HepG2 (cell line): ENCODE data around the gene DNM1. TPM values are rescaled to one million over a fixed set of nuclear protein-coding genes. Genes with fewer than 3 reads are reported as not detected.

ENCODE experiments used
- ATAC-seq: fragments of 200-7000 bp; cut with Tn5 transposase; 3 replicates; pipeline ENCODE4 v1.9.1; 2020; ENCODE audit warnings: mild to moderate bottlenecking, moderate library complexity
- BruUV-seq: library from RNA; stranded (reverse); fragments of 400-500 nt; replicated peaks from 2 replicates; lab custom pipeline; 2021; lab: Mats Ljungman, UMichigan
- CTCF ChIA-PET: fragments of 300-600 bp; formaldehyde crosslinking; extraction: SDS; loops from one replicate; lab custom pipeline; 2021; ENCODE audit warnings: low total read pairs, inconsistent platforms, low intra/inter-chr PET ratio; lab: Yijun Ruan, JAX
- POLR2A ChIA-PET: fragments of 350-600 bp; sonication (Branson Sonifier 250); formaldehyde crosslinking; loops from one replicate; lab custom pipeline; 2020; ENCODE audit warnings: antibody characterized with exemption, inconsistent platforms; lab: Yijun Ruan, JAX
- DNase-seq: peaks from one replicate; pipeline ENCODE4 v3.0.0-alpha.2; 2015; ENCODE audit warnings: low spot score
- FAIRE-seq: peaks from 3 replicates; lab custom pipeline; 2011; peaks lifted over from hg19 to GRCh38; lab: Jason Lieb, UNC
- H2AFZ ChIP-seq: one replicate; pipeline ENCODE4 v1.6.1; 2011; ENCODE audit warnings: low read length, inconsistent platforms
- H3K27ac ChIP-seq: fragments of 300-600 bp; 3 replicates; pipeline ENCODE4 v1.8.0; 2011; ENCODE audit warnings: mixed run types, mild to moderate bottlenecking, mixed read lengths, low read length, inconsistent platforms; ENCODE audit not compliant: insufficient read depth; ENCODE audit errors: extremely low read length
- H3K27me3 ChIP-seq, 2 experiments: fragments of 200-600 bp in 1 of 2; 2 replicates in 1 of 2; 3 replicates in 1 of 2; pipeline versions ENCODE4 v1.6.0 to v1.8.0; 2011; ENCODE audit warnings: low read length in 2 of 2, mild to moderate bottlenecking in 2 of 2, moderate library complexity in 2 of 2, inconsistent platforms in 1 of 2; ENCODE audit not compliant: insufficient read depth in 2 of 2, control insufficient read depth in 1 of 2
- H3K36me3 ChIP-seq, 2 experiments: fragments of 200-600 bp in 1 of 2; replicated peaks in 1 of 2; 2 replicates in 1 of 2; 3 replicates in 1 of 2; pipeline versions ENCODE4 v1.5.1 to v1.8.0; 2011; ENCODE audit warnings: low read length in 2 of 2, inconsistent platforms in 1 of 2; ENCODE audit not compliant: insufficient read depth in 2 of 2, control insufficient read depth in 1 of 2
- H3K4me1 ChIP-seq: 2 replicates; pipeline ENCODE4 v1.5.1; 2012; ENCODE audit warnings: low read length, inconsistent platforms; ENCODE audit not compliant: insufficient read depth
- H3K4me2 ChIP-seq: 2 replicates; pipeline ENCODE4 v1.6.0; 2011; ENCODE audit warnings: low read depth, low read length, inconsistent platforms
- H3K4me3 ChIP-seq, 3 experiments: fragments of 200-600 bp in 1 of 3; sonication (generic), shearing (Covaris generic) in 1 of 3; replicated peaks in 1 of 3; 2 replicates each; pipeline ENCODE4 v1.5.1; 2011 to 2016; ENCODE audit warnings: low read length in 3 of 3, inconsistent platforms in 2 of 3, low read depth in 2 of 3, mild to moderate bottlenecking in 2 of 3, control low read depth in 1 of 3, mixed read lengths in 1 of 3; ENCODE audit not compliant: insufficient read depth in 1 of 3
- H3K79me2 ChIP-seq: one replicate; pipeline ENCODE4 v1.6.1; 2011; ENCODE audit warnings: low read length, inconsistent platforms; ENCODE audit not compliant: insufficient read depth
- H3K9ac ChIP-seq: 2 replicates; pipeline ENCODE4 v1.6.0; 2011; ENCODE audit warnings: mild to moderate bottlenecking, low read depth, low read length, inconsistent platforms; ENCODE audit not compliant: insufficient read depth
- H3K9me3 ChIP-seq: 2 replicates; pipeline ENCODE4 v1.5.1; 2012; ENCODE audit warnings: mild to moderate bottlenecking, low read length
- H4K20me1 ChIP-seq: 2 replicates; pipeline ENCODE4 v1.6.0; 2011; ENCODE audit warnings: inconsistent platforms, mild to moderate bottlenecking, low read length, moderate library complexity; ENCODE audit not compliant: insufficient read depth
- AGO1 ChIP-seq: fragments of 200-400 bp; formaldehyde crosslinking; IDR thresholded peaks from 2 replicates; pipeline ENCODE4 v1.6.1; 2017; ENCODE audit warnings: mild to moderate bottlenecking, low read depth, low read length, moderate library complexity; ENCODE audit not compliant: poor library complexity, severe bottlenecking
- ATF7 ChIP-seq, 2 experiments: fragments of 450-650 bp in 1 of 2; sonication (generic) in 1 of 2; formaldehyde crosslinking in 1 of 2; IDR thresholded peaks; 2 replicates each; pipeline versions ENCODE4 v1.4.0 to v1.6.1; 2016 to 2020; ENCODE audit warnings: antibody characterized with exemption in 1 of 2, mild to moderate bottlenecking in 1 of 2, missing genetic modification reagents in 1 of 2
- DBP ChIP-seq: sonication (generic); formaldehyde crosslinking; IDR thresholded peaks from 2 replicates; pipeline ENCODE4 v1.4.0; 2020; ENCODE audit warnings: missing genetic modification reagents; ENCODE audit errors: not compliant biosample characterization
- ISX ChIP-seq: sonication (generic); formaldehyde crosslinking; conservative IDR thresholded peaks from 2 replicates; pipeline ENCODE4 v1.5.0; 2020; ENCODE audit warnings: missing genetic modification reagents
- MEF2D ChIP-seq: sonication (generic); formaldehyde crosslinking; IDR thresholded peaks from 2 replicates; pipeline ENCODE4 v1.5.1; 2020; ENCODE audit warnings: mild to moderate bottlenecking, missing genetic modification reagents
- NFE2L2 ChIP-seq: fragments of 150-350 bp; IDR thresholded peaks from 2 replicates; pipeline ENCODE4 v1.6.1; 2014; ENCODE audit warnings: low read length
- SATB2 ChIP-seq: sonication (generic); formaldehyde crosslinking; IDR thresholded peaks from 2 replicates; pipeline ENCODE4 v1.5.0; 2020; ENCODE audit warnings: missing genetic modification reagents
- SP140L ChIP-seq: sonication (generic); formaldehyde crosslinking; IDR thresholded peaks from 2 replicates; pipeline ENCODE4 v1.4.0; 2020; ENCODE audit warnings: missing genetic modification reagents, borderline replicate concordance
- TOE1 ChIP-seq: sonication (generic); formaldehyde crosslinking; IDR thresholded peaks from 2 replicates; pipeline ENCODE4 v1.4.0; 2020; ENCODE audit warnings: mild to moderate bottlenecking, missing genetic modification reagents
- ZNF225 ChIP-seq: sonication (generic); formaldehyde crosslinking; IDR thresholded peaks from 2 replicates; pipeline ENCODE4 v1.4.0; 2020; ENCODE audit warnings: mild to moderate bottlenecking, missing genetic modification reagents
- ZNF232 ChIP-seq: sonication (generic); formaldehyde crosslinking; IDR thresholded peaks from 2 replicates; pipeline ENCODE4 v1.4.0; 2020; ENCODE audit warnings: missing genetic modification reagents, borderline replicate concordance
- ZNF337 ChIP-seq: sonication (generic); formaldehyde crosslinking; IDR thresholded peaks from 2 replicates; pipeline ENCODE4 v1.5.1; 2020; ENCODE audit warnings: missing genetic modification reagents, low read depth, mild to moderate bottlenecking, borderline replicate concordance
- ZNF567 ChIP-seq: sonication (generic); formaldehyde crosslinking; IDR thresholded peaks from 2 replicates; pipeline ENCODE4 v1.8.1; 2023; ENCODE audit warnings: mild to moderate bottlenecking, missing genetic modification reagents, borderline replicate concordance
- ZNF616 ChIP-seq: sonication (generic); formaldehyde crosslinking; IDR thresholded peaks from 2 replicates; pipeline ENCODE4 v1.5.0; 2020; ENCODE audit warnings: low read depth, mild to moderate bottlenecking, missing genetic modification reagents
- ZNF670 ChIP-seq: sonication (generic); formaldehyde crosslinking; IDR thresholded peaks from 2 replicates; pipeline ENCODE4 v1.8.0; 2022; ENCODE audit warnings: mild to moderate bottlenecking, missing genetic modification reagents, borderline replicate concordance
- ZNF709 ChIP-seq: sonication (generic); formaldehyde crosslinking; IDR thresholded peaks from 2 replicates; pipeline ENCODE4 v1.5.0; 2020; ENCODE audit warnings: mild to moderate bottlenecking, missing genetic modification reagents
- WGBS: methylation state at CpG from one replicate; pipeline ENCODE4 v1.1.6; 2017; ENCODE audit warnings: low lambda C conversion rate; 5-methylcytosine and 5-hydroxymethylcytosine counted together
- in situ Hi-C: cut with HindIII; loops from 2 replicates; pipeline ENCODE4 v1.10.0; 2017; ENCODE audit warnings: low pct_unique_long_range_greater_than_20kb; ENCODE audit not compliant: extremely low pct_ligation_motif_present
- intact Hi-C: fragments of 100-400 bp; cut with micrococcal nuclease; formaldehyde crosslinking; loops from one replicate; pipeline ENCODE4 v1.10.0; 2022; ENCODE audit not compliant: unreplicated experiment
- polyA plus RNA-seq, 8 experiments: library from polyadenylated mRNA; depleted of rRNA in 3 of 8; stranded (reverse) in 7 of 8; unstranded in 1 of 8; fragments of >200 nt; fragmentation: Illumina TruSeq in 4 of 8; extraction: Trizol in 4 of 8; gene quantifications; 2 replicates each; pipeline versions ENCODE4 v1.2.1 to v1.2.3, GENCODE V29; 2011 to 2016; ENCODE audit warnings: low read depth in 4 of 8, missing spikeins in 1 of 8, mixed read lengths in 1 of 8; ENCODE audit not compliant: insufficient read depth in 1 of 8
- total RNA-seq, 5 experiments: library from RNA; depleted of rRNA; stranded (reverse); fragments of >200 nt; fragmentation: Illumina TruSeq; extraction: Trizol; gene quantifications; 2 replicates each; pipeline ENCODE4 v1.2.3, GENCODE V29; 2016; ENCODE audit warnings: low read depth in 1 of 5

The DNM1 gene
- total and polyA plus RNA-seq, 2 of the 13 experiments (the other 11 are each of a cell fraction or from before 2014, with no cell fraction given): 0.13 to 0.58 TPM

GRCh38 chr9:128175726-128176125 lies 27.5 kb upstream of the DNM1 start:
- ATAC-seq (no peak), DNase-seq (no peak), FAIRE-seq (no peak)
- Histone ChIP-seq H3K79me2 (no peaks in the 10 kb centered on the region), H3K9me3 (no peaks in the 10 kb centered on the region), H3K4me1 (no peaks in the 10 kb centered on the region), H3K9ac (no peak overlapping the region), H3K4me3 (no peak overlapping the region), H2AFZ (no peak overlapping the region), H3K4me2 (no peak overlapping the region), H3K27me3 (no peaks in the 10 kb centered on the region), H3K36me3 (peaks cover 27 to 56% of the 10 kb centered on the region in 2 experiments; a peak in 4 of 5 replicates), H3K27ac (no peak overlapping the region), H4K20me1 (no peaks in the 10 kb centered on the region)
- TF ChIP-seq ZNF709 (CRISPR knock-in tag): no peak
- no peak for TF ChIP-seq ZNF567 (CRISPR knock-in tag)
- TF ChIP-seq ZNF616 (CRISPR knock-in tag): no peak
- no peak for TF ChIP-seq ATF7 (IDR thresholded peaks at IDR 0.05)
- no peak for TF ChIP-seq ATF7 (CRISPR knock-in tag; IDR thresholded peaks at IDR 0.05)
- TF ChIP-seq MEF2D (CRISPR knock-in tag): no peak
- TF ChIP-seq ZNF232 (CRISPR knock-in tag): no peak
- no peak for TF ChIP-seq ISX
- no peak for TF ChIP-seq DBP
- TF ChIP-seq NFE2L2: no peak
- TF ChIP-seq SATB2 (CRISPR knock-in tag): no peak
- TF ChIP-seq ZNF225: no peak
- TF ChIP-seq ZNF670 (CRISPR knock-in tag): no peak
- no peak for TF ChIP-seq TOE1 (CRISPR knock-in tag)
- no peak for TF ChIP-seq ZNF337 (CRISPR knock-in tag)
- no peak for TF ChIP-seq AGO1
- TF ChIP-seq SP140L (CRISPR knock-in tag): no peak
- intact Hi-C loops: no loop called here
- 100% methylated on average over 1 of the region's 2 CpGs for WGBS
- no TSS peak for BruUV-seq
- CTCF ChIA-PET: no interaction called here
- in situ Hi-C loops: no loop called here
- POLR2A ChIA-PET: no interaction called here
